LNCaP clone FGC (cell line): ENCODE results near the gene PACSIN2.

Source experiments
- DNase-seq: peaks from one replicate; pipeline ENCODE4 v3.0.0-alpha.2; 2011; ENCODE audit warnings: low read depth
- H3K4me3 ChIP-seq: 2 replicates; pipeline ENCODE4 v1.5.1; 2011; ENCODE audit warnings: mild to moderate bottlenecking, low read depth, low read length, control low read depth
- TF ChIP-seq, protein P1 (sequence below): IDR thresholded peaks from 2 replicates; pipeline ENCODE4 v1.5.1; 2012; ENCODE audit warnings: mild to moderate bottlenecking; ENCODE audit not compliant: control insufficient read depth, insufficient read depth; ENCODE audit errors: extremely low read depth

PACSIN2 gene

DNA sequence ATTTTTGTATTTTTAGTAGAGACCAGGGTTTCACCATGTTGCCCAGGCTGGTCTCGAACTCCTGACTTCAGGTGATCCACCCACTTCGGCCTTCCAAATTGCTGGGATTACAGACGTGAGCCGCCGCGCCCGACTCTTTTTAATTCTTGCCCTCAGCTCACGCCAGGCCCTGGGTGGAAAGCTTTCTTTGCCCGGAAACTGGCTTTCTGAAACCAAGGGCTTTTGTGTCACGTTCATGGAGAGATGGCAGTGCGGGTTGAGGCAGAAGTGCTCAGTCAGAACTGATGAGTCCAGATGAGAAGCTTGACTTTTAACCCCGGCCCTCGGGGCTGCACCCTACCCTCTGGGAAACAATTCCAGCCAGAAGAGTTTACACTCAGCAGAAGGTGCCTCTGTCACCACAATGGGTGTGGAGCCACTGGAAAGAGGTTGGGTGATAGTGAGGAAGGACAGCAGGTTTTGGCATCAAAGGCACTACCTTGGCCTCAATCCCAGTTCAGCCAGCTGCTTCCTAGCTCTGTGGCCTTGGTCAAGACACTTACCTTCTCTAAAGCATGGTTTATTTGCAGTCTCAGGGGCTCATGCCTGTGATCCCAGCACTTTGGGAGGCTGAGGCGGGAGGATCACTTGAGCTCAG is 157.0 kb downstream of the PACSIN2 start:
- TF ChIP-seq, protein P1, sequence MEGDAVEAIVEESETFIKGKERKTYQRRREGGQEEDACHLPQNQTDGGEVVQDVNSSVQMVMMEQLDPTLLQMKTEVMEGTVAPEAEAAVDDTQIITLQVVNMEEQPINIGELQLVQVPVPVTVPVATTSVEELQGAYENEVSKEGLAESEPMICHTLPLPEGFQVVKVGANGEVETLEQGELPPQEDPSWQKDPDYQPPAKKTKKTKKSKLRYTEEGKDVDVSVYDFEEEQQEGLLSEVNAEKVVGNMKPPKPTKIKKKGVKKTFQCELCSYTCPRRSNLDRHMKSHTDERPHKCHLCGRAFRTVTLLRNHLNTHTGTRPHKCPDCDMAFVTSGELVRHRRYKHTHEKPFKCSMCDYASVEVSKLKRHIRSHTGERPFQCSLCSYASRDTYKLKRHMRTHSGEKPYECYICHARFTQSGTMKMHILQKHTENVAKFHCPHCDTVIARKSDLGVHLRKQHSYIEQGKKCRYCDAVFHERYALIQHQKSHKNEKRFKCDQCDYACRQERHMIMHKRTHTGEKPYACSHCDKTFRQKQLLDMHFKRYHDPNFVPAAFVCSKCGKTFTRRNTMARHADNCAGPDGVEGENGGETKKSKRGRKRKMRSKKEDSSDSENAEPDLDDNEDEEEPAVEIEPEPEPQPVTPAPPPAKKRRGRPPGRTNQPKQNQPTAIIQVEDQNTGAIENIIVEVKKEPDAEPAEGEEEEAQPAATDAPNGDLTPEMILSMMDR = no peak
- no peak overlapping the region for H3K4me3 ChIP-seq
- no peak for DNase-seq

DNA sequence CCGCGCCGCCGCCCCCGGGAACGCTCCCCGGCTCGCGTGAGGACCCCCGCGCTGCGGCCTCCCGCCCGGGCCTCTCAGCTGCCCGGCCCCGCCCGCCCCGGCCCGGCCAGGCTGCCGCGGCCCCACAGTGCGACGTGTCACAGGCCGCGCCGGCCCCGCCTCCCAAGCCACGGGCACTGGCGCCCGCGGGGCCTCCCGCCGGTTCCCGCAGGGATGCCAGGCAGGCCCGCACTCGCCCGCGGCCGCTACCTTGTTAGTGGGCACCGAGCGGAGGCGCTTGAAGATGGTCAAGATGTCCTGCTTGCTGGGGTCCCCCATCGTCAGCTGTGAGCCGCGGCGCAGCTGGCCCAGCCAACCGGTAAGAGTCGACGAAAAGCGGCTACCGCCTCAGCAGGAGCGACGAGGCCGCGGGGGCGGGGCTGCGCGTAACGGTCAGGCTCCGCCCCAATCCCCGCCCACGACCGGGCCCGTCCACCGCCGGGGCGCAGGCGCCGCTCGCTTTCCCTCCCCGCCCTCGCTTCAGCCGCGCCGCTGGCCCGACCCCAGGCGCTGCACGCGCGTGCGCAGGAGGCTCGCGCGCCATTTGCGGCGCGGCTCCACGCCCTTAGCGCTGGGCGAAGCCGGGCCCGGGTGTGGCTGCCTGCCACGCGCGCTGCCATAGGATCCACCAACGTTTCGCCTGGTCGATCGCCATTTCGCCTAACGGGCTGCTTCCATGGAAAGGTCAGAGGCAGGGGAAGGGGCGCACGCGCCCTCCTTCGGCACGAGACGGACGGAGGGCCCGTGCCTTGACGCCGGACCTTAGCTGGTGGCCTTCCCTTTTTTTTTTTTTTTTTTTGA is 157.9 kb downstream of the PACSIN2 start, which contains the start of gene ARFGAP3:
Gene ARFGAP3 (minus strand): TSS at position 409 of the 840 bp plus-strand sequence. CDS start 91 bp downstream, at position 318.
- H3K4me3 ChIP-seq = peak within 1 kb of the TSS; percentile 76
- DNase-seq = peak; percentile 58
- TF ChIP-seq, protein P1 = no peak

DNA sequence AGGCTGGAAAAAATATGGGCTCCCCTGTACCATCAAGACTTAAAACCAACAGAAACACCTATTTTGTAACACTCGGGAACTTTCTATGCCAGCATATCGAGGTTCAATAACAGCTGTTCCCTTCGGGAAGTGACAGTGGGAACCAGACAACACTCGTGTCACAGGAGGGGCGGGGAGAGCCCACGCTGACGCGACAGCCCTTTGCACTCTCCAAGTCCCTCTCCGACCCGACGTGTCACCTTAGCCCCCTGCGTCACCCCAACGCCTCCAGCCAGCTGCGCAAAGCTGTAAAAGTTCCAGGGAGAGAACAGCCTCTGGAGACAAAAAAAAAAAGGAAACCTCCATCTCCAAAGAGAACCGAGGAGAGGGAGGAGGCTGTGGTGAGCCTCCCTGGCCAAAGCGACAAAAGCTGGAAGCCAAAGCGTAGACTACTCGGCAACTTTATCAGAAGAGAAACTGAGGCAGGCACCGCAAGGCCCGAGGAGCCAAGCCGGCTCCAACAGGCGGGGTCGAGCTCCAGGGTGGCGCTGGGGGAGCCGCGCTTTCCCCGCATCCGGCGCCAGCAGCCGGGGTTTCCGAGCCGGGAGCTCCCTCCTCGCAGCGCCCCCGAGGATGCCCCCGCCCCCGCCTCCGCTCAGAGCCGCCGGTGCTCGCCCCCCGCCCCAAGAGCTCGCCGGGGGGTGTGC is 158.6 kb downstream of the PACSIN2 start:
- TF ChIP-seq, protein P1 = no peak
- no peak for DNase-seq
- peak overlapping the region; percentile 76 for H3K4me3 ChIP-seq

DNA sequence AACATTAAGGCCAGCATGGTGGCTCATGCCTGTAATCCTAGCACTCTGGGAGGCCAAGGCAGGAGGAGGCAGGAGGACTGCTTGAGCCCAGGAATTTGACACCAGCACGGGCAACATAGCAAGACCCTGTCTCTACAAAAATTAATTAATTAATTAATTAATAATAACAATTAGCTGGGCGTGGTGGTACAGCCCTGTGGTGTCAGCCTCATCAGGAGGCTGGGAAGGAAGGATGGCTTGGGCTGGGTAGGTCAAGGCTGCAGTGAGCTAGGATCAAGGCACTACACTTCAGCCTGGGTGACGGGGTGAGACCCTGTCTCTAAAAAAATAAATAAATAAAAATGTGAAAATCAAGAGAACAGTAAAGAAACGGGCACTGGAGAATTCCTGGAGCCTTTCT is 159.2 kb downstream of the PACSIN2 start:
- no peak for DNase-seq
- TF ChIP-seq, protein P1 = no peak
- H3K4me3 ChIP-seq = peak overlapping the region; percentile 76

DNA sequence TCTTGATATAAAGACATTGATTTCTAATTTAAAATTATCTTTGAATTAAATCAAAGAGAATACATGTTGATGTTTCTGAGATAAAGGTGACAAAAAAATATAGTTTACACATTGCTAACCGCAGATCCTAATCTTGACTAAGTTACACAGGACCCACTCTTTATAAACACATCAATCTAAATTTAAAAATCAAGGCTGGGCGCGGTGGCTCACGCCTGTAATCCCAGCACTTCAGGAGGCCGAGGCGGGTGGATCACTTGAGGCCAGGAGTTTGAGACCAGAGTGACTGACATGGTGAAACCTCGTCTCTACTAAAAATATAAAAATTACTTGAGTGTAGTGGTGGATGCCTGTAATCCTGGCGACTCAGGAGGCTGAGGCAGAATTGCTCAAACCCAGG is 159.7 kb downstream of the PACSIN2 start:
- H3K4me3 ChIP-seq = peak overlapping the region; percentile 76; the same call in 1 of the 2 replicates
- TF ChIP-seq, protein P1 = no peak
- DNase-seq = no peak

DNA sequence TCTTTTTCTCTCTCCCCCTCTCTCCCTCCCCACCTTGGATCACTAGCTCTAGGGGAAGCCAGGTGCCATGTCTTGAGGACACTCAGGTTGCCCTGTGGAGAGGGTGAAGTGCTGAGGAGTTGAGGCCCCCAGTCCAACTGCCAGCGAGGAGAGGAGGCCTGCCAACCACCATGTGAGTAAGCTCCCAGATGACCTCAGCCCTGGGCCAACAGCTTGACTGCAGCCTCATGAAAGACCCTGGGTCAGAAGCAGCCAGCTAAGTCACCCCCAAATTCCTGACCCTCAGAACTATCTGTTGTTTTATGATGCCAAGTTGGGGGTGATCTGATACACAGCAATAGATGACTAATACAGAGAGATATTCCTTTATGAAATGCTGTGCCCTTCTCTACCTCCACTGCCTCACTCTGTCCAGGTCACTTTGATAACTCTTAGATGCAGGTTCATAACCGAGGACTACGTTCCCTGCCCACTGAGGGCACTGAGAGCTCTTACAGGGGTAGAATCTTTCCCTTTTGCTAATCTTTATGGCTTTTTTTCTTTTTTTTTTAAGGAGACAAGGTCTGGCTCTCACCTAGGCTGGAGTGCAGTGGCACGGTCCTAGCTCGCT is 165.9 kb downstream of the PACSIN2 start:
- TF ChIP-seq, protein P1 = no peak
- H3K4me3 ChIP-seq = no peak overlapping the region
- DNase-seq = no peak
